T47D (cell line): ENCODE data around the gene PMVK.
A peak's percentile ranks its signal among the peaks of the same experiment; 100 is the strongest.
"Not testable (repeated sequence)": the region's sequence is repeated elsewhere in the genome, so short reads cannot be mapped to it uniquely, and the experiment has no call there.

ENCODE experiments used
- DNase-seq, 2 experiments: peaks; one replicate each; pipeline versions ENCODE4 v3.0.0 to v3.0.0-alpha.2; 2011 to 2012; ENCODE audit warnings: low read depth in 1 of 2, low spot score in 1 of 2
- JUND ChIP-seq: IDR thresholded peaks from 2 replicates; pipeline ENCODE4 v1.6.1; 2012; ENCODE audit warnings: low read depth
- in situ Hi-C: cut with HindIII; loops from 2 replicates; pipeline ENCODE4 v1.10.0; 2016; ENCODE audit warnings: low sequenced_read_pairs, low pct_unique_long_range_greater_than_20kb

The PMVK gene

DNA sequence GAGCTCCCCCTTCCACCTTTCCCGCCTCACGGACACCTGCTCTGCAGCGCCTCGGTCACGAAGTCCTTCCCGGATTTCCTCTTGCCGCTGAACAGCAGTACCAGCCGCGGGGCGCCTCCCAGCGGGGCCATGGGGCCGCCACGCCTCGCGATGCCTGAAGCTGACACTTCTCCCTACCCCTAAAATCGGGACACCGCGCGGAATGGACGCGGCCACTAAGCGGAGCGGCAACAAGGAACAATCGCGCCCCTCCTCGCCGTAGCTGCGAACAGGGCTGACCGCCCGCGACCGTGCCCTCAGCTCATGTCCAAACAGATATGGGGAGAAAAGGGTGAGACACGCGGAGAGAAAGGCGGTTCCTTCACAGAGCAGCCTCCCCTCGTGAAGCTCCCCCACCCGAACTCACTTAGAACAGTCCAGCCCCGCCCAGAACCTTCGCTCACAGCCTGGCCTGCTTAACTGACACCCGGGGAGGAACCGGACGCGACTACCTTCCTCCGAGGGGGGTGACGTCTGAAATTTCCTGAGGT lies at the start of gene PMVK:
Gene PMVK (minus strand): TSS at position 165 of the 530 bp plus-strand sequence. CDS start 34 bp downstream, at position 131.
- in situ Hi-C loops, result no loop called here
- TF ChIP-seq JUND, result no peak
- peak; percentile 96 to 99 for DNase-seq

DNA sequence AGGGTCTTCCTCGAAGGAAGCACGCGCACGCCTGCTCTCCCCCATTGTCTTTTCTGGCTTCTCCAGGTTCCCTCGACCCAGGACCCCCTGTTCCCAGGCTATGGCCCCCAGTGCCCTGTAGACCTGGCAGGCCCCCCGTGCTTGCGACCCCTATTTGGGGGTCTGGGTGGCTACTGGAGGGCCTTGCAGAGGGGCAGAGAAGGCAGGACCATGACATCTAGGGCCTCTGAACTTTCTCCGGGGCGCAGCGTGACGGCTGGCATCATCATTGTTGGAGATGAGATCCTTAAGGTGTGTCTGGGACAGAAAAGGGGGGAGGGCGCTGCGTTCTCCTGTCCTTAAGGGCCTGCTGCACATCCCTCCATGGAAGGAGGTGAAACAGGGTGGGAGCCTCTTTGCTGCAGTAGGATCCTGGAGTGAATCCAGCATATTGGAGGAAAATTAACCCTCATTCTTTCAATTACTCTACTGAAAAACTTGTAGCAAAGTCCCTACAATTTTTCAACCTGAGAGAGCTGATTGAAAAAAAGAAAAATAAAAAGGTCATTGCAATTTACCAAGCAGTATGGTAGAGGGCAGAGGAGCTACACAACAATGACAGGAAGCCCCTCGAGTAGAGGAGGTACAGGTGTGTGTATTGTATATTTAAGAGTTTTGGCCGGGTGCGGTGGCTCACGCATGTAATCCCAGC lies 47.4 kb upstream of the PMVK start:
- in situ Hi-C loops, result no loop called here
- no peak for TF ChIP-seq JUND
- DNase-seq, result no peak

DNA sequence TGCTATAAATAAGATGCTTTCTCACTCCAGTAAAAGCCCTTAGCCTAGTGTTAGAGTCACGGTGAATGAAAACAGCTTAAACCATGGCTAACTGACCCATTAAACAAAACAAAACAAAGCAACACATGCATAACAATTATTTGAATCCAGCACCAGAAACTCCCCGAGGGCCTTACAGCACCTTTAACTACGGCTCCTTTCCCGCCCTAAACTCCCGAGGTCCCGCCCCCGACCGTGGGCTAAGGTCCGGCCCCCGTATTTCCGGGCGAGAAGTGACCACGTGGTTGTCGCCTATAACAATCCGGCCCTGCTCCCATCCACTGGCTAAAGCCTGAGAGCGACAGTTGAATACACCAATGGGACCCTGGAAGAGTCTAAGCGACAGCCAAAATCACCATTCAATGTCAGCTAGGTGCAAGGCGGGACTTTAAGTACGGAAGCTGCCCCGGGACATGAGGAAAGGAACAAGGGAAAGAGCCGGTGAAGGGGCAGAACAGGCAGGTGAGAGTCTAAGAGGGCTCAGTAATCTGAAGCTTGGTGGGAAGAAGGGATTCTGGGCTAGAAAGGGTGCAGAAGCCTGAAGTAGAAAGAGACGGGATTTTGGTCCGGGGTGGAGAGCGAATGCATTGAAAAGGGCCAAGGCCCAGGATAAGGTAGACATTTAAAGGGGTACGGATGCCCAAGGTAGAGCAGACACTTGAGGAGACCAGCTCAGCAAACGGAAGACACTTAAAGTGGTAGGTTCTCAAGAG lies 46.6 kb upstream of the PMVK start, which contains the start of gene FLAD1:
Gene FLAD1 (plus strand): TSS at position 448 of the 752 bp plus-strand sequence. CDS start 351 bp downstream, outside the sequence.
- DNase-seq, result peak; percentile 99 to 100
- no peak for TF ChIP-seq JUND
- in situ Hi-C loops, result no loop called here

DNA sequence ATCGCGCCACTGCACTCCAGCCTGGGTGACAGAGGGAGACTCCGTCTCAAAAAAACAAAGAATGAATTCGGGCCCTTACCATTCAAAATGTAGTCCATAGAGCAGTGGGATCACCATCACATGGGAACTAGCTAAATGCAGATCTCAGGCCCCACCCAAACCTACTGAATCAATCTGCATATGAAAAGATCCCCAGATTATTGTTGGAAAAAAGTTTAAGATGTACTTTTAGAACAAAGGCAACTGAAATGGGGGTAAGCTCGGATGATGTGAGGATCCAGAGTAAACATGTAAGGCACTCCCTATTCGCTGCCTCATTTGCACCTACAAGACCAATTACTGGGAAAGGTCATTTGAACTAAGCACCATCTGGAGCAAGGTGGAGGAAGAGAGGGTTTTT lies 45.8 kb upstream of the PMVK start:
- in situ Hi-C loops, result no loop called here
- no peak for DNase-seq

DNA sequence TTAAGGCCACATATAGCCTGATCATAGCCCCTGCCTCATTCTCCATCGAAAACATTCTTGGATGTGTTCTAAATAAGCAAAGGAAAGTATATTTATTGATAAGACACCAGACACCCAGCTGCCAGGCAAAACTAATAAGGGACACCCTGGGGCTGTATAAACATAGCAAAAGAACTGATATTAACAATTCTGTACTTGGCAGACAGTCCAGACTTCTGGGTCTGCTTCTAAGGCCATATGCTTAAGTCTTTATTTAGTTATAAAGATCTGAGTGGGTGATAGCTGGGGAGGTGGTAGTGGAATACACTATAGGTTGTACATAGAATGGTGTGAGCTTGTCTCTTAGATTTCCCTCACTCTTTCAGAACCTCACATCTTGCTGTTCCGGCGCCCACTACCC lies 41.8 kb upstream of the PMVK start:
- DNase-seq, result no peak
- TF ChIP-seq JUND, result no peak
- in situ Hi-C loops, result no loop called here

More for the DNA sequence above, 45.8 kb upstream of the PMVK start:
- no peak for TF ChIP-seq JUND

DNA sequence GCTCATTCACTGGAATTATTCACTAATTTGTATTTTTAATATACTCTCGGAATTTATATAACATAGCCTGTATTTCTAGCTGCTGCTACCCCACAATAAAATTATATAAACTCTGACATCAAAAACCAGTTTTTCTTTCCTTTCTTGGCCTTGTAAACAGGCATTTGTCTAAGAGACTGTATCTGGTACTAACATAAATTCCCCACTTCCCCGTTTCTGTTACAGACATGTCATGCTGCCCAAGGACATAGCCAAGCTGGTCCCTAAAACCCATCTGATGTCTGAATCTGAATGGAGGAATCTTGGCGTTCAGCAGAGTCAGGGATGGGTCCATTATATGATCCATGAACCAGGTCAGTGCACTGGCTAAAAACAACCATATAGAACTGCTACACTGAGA lies 41.2 kb upstream of the PMVK start:
- in situ Hi-C loops, result not testable (repeated sequence)

DNA sequence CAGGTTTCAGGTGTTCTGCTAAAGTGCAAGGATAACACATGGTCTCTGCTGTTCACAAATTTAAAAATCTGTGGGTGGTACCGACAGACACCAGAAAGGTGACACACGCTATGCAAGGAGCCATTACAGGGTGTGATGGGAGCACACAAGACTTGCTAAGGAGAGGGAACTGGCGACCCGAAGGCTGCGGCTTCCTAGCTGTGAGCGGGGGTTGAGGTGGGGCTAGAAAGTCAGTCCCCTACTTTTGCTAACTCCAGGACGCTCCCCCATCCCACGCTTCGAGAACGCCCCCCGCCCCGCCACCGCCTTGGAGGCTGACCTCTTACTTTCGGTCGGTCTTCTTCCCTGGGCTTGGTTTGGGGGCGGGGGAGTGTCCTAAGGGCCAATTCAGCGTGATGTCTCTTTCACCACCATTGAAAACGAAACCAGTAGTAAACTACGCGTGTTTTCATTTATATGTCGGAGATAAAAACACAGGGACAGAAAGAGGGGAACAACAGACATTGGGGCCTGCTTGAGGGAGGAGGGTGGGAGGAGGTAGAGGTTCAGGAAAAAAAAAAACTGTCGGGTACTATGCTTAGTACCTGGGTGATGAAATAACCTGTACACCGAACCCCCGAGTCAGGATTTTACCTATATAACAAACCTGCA lies 39.0 kb upstream of the PMVK start:
- in situ Hi-C loops, result no loop called here
- peak in 1 of 2 experiments; percentile 48 for DNase-seq
- TF ChIP-seq JUND, result no peak

More for the DNA sequence above, 41.2 kb upstream of the PMVK start:
- not testable (repeated sequence) for DNase-seq

DNA sequence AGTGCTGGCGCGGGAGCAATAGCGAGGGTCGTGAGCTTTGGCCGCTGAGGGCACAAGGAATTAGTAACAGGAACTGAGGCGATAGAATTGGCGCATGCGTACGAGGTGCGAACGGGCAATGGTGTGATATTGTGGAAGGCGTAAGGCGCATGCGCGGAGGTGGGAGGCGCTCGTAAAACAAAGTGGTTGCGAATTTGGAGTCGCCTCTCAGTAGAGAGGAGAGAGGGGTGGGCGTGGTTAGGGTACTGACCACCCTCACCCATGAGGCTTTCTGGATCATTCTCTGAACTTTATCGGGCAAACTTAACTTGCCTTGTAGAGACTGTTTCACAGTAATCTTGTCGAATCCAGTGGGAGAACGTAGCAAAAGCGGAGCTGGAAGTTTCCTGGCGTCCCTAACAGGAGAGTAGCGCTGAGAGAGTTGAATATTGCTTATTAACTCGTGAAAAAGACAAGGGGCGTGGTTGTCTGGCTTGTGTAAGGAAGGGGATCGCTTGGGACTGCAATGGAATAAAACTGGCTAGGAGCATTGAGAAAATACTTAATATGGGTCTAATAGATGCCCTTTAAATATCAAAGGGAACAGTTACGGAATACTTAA lies 38.4 kb upstream of the PMVK start:
- in situ Hi-C loops, result no loop called here
- peak; percentile 73 to 97 for DNase-seq
- no peak for TF ChIP-seq JUND

DNA sequence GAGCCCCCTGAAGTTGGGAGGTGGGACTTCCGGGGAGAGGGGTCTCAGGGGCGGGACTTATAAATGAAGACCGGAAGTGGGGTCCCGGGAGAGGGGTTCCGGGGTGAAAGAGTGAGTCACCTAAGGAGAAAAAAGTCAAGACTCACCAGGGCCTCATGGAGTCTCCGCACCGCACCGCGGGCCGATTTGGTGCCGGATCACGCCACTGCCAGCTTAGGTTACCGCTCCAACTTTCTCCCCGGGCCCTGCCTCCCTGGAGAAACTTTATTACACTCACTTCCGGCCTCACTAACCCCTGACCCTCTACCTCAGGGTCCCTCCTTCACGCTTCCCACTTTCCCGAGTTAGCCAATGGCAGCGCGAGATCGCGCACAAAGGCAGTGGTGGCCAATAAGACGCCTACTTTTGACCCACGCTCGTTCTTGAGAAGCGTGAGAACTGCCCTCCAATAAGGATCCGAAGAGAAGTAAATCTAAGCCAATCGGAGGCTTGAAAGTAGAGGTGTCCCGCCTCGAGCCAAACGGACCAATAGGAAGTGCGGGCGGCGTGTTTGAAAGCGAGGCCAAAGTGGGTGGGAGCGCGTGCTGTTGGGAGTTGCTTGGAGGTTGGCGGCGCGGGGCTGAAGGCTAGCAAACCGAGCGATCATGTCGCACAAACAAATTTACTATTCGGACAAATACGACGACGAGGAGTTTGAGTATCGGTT lies 37.7 kb upstream of the PMVK start, which contains the start of gene CKS1B:
Gene CKS1B (plus strand): TSS at position 580 of the 706 bp plus-strand sequence. CDS start 65 bp downstream, at position 645.
- DNase-seq, result peak; percentile 95 to 100
- no peak for TF ChIP-seq JUND
- in situ Hi-C loops, result no loop called here

DNA sequence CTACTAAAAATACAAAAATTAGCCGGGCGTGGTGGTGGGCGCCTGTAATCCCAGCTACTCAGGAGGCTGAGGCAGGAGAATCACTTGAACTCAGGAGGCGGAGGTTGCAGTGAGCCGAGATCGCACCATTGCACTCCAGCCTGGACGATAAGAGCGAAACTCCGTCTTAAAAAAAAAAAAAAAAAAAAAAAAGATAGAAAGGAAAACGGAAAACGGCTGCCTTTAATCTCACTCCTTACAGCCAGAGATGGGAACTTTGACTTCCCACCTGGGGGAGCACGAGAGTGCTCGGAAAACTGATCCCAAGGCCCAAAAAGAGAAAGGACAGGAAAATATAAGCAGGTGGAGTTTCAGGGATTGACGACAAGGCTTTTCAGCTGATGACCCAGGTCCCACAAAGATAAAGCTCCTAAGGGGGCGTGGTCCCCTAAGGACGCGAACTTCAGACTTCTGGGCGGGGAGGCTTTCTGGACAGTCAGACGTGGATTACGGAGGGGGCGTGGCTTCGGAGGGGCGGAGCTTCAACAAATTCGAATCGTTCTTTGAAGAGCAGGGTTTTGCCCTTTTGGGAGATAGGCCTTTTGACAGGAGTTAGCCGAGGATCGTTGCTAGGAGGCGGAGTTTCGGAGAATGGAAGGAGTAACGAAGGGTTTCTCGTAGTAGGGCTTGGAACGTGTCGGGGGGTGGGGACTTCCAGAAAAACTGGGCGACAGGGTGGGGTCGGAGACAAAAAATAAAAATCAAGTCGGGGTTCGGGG lies 37.0 kb upstream of the PMVK start:
- TF ChIP-seq JUND, result no peak
- DNase-seq, result peak; percentile 66 to 98
- in situ Hi-C loops, result no loop called here

DNA sequence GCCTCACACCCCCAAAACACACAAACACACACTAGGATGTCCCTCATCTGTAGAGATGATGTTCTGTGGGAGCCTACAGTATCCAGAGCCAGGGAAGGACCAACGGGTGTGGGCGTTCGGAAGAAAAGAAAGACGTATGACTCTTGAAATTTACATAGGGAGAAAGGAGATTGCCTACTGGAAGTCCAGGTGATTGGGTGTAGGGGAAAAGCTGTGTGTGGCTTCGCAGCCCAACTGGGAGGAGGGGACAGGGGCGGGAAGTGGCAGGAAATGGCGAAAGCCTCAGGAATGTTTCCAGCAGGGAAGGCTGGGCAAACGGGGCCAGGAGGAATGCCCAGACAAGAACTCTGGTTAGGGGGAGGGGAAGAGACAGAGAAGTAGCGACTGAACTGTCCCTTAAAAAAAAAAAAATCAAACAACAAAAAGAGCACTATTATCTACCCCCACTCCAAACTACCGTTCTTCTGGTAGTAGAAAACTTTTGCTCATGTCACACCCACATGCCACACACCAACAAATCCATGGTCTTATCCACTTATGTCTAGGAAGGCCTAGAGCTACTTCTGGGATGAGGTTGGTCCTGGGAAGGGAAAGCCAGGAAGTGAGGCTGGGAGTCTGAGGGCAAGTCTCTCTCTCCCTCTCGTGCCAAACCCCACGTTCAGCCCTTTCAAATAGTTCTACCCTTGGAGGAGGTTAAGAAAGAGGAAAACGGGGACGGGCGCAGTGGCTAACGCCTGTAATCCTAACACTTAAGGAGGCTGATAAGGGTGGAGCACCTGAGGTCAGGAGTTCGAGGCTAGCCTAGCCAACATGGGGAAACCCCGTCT lies 36.2 kb upstream of the PMVK start:
- DNase-seq, result peak; percentile 49 to 93
- in situ Hi-C loops, result no loop called here

More for the DNA sequence above, 36.2 kb upstream of the PMVK start:
- no peak for TF ChIP-seq JUND
